GM20431 (cell line): Measurements from ENCODE around the gene IL32.
"Not testable (repeated sequence)": the region's sequence is repeated elsewhere in the genome, so short reads cannot be mapped to it uniquely, and the experiment has no call there.

Experiments
- in situ Hi-C: fragments of 300-500 bp; cut with MseI, MboI; formaldehyde crosslinking; loops from one replicate; pipeline ENCODE4 v1.15.0; 2020; ENCODE audit warnings: low sequenced_read_pairs; ENCODE audit not compliant: unreplicated experiment

The IL32 gene

DNA sequence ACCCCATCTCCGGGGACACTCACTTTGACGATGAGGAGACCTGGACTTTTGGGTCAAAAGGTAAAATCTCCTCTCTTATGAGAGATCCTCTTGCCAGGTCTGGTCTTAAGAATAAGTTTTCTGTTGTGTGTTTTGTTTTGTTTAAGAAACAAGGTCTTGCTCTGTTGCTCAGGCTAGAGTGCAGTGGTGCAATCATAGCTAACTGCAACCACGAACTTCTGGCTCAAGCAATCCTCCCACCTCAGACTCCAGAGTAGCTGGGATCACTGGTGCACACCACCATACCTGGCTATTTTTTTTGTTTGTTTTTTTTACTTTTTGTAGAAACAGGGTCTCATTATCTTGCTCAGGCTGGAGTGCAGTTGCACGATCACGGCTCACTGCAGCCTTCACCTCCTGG is 15.0 kb upstream of the IL32 start:
- in situ Hi-C loops: no loop called here

DNA sequence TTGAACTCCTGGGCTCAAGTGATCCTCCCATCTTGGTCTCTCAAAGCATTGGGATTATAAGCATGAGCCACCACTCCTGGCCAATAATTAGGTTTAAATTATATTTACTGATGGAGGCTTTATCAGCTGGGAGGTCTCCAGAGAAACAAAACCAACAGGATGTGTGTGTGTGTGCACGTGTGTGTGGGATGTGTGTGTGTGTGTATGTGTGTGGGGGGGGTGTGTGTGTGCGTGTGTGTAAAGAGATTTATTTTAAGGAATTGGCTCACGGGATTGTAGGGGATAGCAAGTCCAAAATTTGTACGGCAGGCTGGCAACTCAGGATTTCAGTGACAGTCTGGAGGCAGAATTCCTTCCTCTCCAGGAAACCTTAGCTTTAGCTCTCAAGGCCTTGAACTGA is 14.4 kb upstream of the IL32 start:
- in situ Hi-C loops: no loop called here

DNA sequence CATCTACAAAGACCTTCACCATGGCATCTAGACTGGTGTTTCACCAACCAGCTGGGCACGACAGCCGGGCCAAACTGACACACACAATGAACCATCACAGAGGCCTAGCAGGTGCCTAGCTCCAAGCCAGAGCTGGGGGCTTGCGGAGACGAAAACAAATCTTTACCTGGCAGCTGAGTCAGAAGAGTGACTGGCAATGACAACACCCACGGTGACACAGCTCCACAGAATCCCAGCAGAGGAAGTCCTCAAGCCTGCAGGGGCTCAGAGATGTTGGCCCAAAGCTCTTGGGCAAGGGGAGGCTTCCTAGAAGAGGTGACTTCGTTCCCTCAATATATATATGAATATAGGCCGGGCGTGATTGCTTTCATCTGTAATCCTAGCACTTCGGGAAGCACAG is 13.9 kb upstream of the IL32 start:
- in situ Hi-C loops: no loop called here

DNA sequence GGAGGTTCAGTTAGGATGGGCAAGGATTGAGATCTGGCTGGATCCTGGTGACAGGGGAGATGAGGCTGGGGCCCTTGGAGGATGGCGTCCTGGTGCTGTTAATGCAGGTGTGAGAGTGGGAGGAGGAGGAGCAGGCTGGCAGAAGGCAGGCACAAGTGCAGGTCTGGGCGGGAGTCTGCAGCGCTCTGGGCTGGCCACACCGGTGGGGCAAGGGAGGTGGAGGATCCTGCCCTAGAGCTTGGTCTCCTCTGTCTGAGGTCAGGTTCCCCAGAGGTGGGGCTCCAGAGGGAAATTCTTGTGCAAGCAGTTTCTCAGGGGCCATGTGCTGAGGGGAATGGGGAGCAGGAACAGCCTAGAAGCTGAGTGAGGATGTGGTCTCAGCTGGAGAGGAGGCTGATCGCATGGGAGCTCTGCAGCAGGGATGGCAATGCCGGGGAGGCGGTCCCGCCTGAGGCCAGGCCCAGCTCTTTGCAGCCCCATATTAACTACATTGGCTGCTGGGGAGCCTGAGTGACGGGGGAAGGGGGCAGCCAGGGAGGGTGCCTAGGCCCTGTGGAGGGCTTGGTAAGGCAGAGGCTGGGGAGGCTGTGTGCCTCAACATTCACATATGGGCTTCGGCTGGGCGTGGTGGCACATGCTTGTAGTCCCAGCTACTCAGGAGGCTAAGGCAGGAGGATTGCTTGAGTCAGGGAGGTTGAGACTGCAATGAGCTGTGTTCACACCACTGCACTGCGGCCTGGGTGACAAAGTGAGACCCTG is 12.7 kb upstream of the IL32 start:
- in situ Hi-C loops: not testable (repeated sequence)

DNA sequence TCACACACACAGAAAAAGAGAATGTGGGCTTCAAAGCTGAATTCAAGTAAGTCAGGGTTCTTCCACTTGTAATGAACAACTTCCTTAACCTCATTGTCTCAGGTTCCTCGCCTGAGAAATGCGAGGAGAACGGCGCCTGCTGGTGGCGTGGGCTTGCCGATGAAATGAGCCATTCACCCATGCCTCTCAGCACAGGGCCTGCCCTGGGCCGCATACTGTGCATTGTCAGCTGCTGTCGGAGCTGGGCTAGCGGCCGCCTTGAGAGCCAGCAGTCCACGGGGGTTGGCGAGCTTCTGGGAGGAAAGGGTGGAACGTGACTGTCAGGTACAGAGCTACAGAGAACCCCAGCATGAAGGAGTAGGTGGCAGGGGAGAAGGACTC is 12.1 kb upstream of the IL32 start:
- in situ Hi-C loops: not testable (repeated sequence)

DNA sequence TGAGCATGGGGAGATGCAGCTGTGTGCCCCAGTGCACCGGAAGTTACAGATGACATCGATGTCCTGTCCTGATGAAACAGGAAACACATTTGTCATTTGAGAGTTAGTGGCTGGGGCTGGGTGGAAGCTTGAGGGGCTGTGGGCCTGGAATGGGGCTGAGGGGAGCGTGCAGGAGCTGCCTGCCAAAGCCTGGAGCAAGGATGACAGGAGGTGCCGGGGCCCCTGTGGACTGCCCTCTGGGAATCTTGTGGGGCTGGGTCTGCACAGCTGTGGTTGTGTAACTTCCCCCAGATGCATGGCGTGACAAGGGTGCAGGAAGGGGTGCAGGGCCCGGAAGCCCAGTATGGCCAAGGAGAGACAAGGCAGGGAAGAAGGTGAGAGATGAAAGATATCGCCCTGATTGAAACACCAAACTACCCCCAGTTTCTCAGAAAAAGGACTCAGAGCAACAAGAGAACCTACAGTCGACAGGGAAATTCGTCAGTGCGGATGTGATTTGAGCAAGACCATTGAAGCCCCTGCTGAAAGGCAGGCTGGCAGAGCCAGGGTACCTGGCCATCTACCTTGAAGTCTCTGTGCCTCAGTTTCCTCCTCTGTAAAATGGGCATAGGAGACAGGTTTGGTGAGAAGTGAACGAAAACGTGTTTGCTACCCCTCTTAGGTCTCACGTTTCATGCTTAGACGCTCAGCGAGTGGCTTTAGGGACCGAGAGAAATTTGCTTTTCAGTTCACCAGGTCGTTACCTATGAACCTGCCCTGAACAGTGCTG is 10.3 kb upstream of the IL32 start:
- in situ Hi-C loops: no loop called here

DNA sequence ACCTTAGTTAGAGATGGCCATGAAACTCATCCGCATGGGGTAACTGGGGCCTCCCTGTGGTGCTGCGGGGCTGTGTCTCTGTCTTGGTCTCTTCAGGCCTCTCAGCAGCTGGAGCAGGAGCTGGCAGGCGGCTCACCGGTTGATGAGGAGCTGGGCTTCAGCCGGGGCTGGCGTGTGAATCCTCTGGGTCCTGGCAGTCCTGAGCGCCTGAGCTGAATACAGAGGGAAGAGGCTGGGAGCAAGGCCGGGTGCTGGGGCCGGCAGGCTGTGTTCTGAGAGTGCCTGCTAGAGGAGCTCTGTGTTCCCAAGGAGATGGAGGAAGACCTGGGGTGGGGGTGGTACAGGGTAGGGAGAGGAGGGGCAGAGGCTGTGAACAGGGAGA is 9.7 kb upstream of the IL32 start:
- in situ Hi-C loops: not testable (repeated sequence)

DNA sequence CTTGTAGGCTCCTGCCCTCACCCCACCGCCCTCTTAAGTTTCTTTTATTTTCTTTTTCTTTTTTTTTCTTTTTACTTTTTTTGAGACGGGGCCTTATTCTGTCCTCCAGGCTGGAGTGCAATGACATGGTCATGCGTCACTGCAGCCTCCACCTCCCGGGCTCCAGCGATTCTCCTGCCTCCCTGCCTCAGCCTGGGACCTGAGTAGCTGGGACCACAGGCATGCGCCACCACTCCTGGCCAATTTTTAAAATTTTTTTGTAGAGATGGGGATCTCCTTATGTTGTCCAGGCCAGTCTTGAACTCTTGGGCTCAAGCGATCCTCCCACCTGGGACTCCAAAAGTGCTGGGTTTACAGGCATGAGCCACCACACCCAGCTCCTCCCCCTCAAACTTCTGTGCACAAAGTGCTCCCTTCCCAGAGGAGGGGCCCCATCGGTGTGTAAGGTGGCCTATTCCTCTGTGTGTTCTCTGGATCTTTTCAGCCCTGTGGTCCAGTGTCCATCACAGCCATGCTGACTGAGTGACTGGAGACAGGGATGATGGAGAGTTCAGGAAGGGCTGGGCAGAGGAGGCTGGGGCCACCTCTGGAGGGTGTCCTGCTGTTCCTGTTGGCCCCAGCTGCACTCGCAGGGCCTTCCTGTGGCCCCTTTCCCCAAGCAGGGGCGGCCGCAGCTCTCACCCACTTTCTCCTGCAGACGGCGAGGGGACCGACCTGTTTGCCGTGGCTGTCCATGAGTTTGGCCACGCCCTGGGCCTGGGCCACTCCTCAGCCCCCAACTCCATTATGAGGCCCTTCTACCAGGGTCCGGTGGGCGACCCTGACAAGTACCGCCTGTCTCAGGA is 8.9 kb upstream of the IL32 start:
- in situ Hi-C loops: no loop called here

DNA sequence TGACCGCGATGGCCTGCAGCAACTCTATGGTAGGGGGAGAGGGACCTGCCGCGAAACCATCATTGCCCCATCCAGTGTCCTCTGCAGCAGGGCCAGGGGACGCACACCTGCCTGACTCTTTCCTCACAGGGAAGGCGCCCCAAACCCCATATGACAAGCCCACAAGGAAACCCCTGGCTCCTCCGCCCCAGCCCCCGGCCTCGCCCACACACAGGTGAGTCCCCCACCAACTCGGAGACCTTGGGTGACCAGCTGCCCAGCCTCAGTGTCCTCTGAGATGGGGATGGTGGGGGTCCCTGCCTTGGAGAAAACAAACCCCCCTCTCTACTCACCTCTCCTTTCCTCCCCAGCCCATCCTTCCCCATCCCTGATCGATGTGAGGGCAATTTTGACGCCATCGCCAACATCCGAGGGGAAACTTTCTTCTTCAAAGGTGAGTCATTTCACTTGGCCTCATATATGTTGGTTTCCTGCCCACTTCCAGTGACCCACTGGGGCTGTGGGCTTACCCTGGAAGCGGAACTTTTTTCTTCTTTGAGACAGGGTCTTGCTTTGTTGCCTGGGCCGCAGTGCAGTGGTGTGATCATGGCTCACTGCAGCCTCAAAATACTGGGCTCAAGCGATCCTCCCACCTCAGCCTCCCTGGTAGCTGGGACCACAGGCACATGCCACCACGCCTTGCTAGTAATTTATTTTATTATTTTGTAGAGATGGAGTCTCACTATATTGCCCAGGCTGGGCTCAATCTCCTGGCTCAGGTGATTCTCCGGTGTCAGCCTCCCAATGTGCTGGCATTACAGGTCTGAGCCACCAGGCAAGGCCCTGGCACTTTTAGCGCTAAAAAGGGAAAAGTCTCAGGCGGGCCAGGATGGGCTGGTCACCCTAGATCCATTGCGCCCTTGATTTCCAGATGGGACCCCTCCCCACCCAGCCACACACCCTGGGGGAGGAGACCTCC is 8.0 kb upstream of the IL32 start:
- in situ Hi-C loops: no loop called here

DNA sequence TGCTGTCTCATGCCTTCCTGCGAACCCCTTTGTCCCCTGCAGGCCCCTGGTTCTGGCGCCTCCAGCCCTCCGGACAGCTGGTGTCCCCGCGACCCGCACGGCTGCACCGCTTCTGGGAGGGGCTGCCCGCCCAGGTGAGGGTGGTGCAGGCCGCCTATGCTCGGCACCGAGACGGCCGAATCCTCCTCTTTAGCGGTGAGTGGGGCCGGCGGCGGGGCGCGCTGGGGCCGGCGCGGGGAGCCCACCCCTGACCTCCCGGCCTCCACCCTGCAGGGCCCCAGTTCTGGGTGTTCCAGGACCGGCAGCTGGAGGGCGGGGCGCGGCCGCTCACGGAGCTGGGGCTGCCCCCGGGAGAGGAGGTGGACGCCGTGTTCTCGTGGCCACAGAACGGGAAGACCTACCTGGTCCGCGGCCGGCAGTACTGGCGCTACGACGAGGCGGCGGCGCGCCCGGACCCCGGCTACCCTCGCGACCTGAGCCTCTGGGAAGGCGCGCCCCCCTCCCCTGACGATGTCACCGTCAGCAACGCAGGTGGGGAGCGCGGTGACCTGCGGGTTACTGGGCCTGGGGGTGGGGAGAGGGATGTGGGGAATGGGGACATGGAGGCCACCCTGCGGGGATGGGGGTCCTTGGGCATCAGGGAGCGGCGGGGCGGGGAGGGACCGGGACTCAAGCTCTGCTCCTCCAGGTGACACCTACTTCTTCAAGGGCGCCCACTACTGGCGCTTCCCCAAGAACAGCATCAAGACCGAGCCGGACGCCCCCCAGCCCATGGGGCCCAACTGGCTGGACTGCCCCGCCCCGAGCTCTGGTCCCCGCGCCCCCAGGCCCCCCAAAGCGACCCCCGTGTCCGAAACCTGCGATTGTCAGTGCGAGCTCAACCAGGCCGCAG is 7.1 kb upstream of the IL32 start:
- in situ Hi-C loops: no loop called here

DNA sequence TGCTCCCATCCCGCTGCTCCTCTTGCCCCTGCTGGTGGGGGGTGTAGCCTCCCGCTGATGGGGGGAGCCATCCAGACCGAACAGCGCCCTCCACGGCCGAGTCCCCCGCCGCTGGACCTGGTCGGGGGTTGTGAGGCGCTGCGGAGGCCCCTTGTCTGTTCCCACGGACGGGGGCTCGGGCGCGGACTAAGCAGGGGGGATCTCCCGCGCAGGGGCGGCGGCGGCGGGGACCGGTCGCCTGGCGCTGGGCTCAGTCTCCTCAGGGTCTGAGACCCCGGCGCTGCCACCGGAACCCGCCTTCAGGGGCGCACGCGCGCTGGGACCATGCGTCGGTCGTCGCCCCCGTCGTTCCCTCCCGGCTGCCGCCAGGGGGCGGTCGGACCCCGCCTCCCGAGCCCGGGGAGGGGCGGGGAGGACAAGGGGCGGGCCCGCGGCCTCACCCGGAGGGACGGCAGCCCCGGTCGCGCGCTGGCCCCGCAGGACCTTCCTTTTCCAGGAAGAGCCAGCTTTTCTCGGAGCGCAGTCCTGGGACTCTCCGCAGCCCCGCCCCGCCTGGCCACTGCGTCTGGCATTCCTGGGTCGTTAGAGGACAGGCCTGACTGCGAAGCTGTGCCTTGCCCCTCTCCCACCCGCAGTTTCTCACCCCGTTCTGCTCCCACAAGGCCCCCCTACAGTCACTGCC is 6.3 kb upstream of the IL32 start:
- in situ Hi-C loops: no loop called here

DNA sequence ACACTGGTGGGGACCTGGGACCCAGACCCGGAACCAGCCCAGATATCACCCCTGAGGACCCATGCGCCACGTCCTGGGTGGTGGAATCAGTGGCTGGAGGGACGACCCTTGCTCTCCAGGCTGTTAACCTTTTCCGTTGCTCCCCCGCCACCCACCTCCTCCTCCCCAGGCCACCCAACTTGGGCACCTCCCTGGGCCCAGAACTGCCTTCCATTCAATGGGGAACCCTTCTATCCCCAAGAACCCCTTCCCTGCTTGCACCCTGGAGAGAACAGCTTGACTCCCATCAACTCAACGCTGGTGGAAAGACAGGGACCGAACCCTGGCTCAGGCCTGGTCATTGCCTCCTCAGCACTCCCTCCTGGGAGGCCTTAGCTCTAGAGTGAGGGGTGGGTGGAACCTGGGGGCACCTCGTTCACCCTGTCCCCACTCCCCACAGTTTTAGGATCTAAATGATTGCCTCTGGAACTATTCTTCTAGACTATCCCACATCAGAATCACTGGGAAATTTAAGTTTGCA is 5.7 kb upstream of the IL32 start:
- in situ Hi-C loops: no loop called here

DNA sequence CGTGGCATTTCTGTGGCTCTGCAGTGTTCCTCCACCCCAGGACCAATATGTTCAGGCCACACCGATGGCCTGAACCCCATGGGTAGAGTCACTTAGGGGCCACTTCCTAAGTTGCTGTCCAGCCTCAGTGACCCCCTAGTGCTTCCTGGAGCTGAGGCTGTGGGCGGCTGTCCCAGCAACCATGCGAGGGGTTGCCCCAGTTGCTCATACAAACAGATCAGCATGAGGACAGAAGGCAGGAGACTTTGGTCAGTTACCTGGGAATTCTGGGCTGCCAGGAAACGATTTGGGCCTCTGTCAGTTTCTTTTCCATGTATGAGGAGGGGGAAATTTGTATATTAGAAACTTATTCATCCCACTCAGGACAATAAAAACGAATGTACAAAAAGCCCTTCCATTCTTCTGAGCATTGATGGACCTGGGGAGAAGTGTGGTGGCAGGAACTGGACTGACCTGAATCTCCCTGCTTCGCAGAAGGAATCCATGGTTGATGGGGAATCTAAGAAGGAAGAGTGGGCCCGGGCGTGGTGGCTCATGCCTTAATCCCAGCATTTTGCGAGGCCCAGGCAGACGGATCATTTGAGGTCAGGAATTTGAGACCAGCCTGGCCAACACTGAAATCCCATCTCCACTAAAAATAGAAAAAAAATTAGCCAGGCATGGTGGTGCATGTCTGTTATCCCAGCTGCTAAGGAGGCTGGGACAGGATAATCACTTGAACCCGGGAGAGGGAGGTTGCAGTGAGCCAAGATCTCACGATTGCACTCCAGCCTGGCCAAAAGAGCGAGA is 4.9 kb upstream of the IL32 start:
- in situ Hi-C loops: no loop called here

DNA sequence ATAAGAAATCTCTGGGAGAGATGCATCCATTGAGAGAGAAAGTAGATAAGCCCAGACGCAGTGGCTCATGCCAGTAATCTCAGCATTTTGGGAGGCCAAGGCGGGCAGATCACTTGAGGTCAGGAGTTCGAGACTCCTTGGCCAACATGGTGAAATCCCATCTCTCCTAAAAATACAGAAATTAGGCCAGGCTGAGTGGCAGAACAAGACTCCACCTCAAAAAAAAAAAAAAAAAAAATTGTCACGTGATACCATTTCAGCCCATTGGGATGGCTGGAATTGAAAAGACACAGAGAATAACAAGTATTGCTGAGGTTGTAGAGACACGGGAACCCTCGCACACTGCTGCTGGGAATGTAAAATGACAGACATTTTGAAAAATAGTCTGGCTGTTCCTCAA is 2.9 kb upstream of the IL32 start:
- in situ Hi-C loops: no loop called here

DNA sequence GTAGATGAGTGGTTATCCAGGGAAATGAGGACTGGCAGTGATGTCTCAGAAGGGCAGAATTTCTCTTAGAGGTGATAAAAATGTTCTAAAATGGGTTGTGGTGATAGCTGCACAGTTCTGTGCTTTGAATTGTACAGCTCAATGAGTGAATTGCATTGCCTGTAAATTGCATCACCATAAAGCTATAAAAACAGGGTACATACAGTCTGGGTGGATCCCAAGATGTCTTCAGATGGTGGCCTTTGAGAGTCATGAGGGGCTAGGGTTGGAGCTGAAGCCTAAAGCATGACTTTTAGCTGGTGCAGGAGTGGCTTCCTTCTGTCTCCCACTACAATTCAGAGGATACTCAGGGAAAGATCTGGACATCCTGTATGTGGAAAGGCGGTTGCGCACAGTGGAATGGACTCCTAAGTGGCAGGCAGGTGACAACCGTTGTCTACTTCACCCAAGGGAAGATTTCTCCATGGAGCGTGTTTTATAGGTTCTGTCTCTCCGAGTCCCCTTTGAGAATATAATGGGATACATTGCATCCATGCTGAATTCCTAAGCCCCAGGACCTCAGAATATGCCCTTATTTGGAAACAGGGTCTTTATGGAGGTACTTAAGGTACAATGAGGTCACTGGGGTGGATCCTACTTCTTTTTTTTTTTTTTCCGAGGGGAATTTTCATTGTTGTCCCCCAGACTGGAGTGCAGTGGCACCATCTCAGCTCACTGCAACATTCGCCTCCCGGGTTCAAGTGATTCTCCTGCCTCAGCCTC is 1.6 kb upstream of the IL32 start:
- in situ Hi-C loops: no loop called here

DNA sequence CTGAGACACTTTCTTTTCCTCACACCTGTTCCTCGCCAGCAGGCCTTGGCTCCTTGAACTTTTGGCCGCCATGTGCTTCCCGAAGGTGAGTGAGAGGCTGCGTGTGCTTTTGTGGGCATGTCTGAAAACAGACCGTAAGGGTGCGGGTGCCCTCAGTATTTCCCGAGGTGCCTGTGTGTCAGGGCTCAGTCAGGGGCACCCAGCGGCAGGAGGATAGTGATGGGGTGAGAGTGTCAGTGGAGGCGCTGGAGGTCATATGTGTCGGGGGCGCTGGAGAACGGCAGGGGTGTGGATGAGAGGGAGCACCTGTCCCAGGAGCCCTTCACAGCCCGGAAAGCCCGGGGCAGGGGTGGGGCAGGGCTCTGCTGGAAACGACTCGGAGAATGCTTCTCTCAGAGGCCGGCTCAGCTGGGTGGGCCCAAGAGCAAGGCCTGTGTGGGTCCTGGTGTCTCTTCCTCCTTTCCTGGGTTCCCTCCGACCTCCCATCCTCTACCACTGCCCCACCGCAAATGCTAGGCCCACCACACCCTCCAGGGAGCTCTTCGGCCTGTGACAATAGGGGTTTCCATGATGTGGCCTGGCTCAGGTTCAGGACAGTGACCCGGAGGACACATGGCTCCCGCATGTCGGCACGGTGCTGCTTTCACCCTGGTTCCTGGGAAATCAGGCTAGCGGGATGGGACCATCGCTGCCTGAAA is 451 bp downstream of the IL32 start:
- in situ Hi-C loops: no loop called here
